Measurements from ENCODE around the gene CMSS1.

DNA sequence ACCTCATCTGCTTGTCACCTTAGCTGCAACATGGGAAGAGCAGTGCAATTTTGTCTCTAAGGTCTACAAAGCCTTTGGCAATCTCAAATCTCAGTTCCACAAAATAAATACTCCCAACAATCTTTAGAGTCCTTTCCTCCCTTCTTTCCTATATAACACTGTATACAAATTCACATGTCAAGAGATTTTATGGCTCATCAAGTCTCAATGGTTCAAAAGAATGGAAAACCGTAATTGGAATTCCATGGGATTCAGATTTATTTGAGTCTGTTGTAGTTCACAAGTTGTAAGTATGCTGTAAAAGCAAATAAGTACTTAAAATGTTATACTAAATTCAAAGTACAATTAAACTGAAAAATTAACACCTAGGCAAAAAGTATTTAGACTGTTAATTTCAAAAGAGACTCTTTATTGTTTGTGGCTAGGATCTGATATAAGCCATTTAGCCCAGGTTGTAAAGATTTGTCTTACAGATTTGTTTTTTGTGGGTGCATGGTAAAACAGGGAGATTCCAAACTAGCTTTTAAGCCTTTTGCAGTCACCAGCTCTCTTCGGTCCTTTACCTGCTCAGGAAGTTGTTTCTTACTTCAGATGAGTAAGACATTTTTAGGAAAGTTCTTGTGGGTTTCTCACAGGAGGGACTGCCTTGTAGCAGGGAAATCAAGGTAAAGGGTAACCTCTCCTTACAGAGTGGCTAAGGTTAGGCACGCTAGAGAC lies 50.1 kb downstream of the CMSS1 start:
- TF ChIP-seq, protein P1, sequence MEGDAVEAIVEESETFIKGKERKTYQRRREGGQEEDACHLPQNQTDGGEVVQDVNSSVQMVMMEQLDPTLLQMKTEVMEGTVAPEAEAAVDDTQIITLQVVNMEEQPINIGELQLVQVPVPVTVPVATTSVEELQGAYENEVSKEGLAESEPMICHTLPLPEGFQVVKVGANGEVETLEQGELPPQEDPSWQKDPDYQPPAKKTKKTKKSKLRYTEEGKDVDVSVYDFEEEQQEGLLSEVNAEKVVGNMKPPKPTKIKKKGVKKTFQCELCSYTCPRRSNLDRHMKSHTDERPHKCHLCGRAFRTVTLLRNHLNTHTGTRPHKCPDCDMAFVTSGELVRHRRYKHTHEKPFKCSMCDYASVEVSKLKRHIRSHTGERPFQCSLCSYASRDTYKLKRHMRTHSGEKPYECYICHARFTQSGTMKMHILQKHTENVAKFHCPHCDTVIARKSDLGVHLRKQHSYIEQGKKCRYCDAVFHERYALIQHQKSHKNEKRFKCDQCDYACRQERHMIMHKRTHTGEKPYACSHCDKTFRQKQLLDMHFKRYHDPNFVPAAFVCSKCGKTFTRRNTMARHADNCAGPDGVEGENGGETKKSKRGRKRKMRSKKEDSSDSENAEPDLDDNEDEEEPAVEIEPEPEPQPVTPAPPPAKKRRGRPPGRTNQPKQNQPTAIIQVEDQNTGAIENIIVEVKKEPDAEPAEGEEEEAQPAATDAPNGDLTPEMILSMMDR (IDR thresholded peaks at IDR 0.05; ENCODE audit: low read length) = no peak
- no peak for TF ChIP-seq EZH2 (IDR thresholded peaks at IDR 0.05; ENCODE audit: borderline replicate concordance, low read length)

All from OCI-LY1 (cell line).